ENCODE results near the gene MAN1A2. TPM values are rescaled to one million over a fixed set of nuclear protein-coding genes. Genes with fewer than 3 reads are reported as not detected.

The MAN1A2 gene
- total RNA-seq, 1 donor from 2014 or later, result 32.1 TPM

DNA sequence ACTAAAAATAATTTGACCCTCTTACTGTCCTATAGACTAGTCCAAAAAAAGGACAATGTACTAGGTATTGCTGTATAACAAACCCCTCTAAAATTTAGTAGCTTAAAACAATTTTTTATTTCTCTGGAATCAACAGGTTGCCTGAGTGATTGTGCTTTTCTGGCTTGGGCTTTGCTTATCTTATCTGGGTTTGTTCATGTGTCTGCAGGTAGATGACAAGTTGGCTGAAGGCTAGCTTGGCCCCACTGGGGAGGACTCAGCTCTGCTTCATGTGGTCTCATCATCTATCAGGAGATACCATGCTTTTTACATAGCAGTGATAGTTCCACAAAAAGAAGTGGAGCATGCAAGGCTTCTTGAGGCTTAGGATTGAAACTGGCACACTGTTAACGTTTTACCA is 114.2 kb downstream of the MAN1A2 start:
- DNase-seq (ENCODE audit: extremely low read depth, low read depth, low spot score), result no peak

DNA sequence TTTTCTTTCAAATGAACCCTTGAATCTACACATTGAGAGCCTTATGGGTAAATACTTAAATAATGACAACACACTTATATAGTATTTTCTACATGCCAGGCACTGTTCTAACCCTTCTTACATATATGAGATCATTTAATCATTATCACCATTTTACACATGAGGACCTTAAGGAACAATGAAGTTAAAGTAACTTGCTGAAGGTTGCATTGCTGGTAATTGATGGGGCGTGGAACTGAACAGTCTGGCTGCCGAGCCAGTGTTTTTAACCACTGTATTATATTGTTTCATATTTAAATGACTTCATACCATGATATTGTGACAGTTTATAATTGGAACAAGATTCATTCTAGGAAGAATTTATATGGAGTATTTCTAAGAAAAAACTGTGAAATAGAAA is 126.7 kb downstream of the MAN1A2 start:
- no peak for DNase-seq (ENCODE audit: extremely low read depth, low read depth, low spot score)

DNA sequence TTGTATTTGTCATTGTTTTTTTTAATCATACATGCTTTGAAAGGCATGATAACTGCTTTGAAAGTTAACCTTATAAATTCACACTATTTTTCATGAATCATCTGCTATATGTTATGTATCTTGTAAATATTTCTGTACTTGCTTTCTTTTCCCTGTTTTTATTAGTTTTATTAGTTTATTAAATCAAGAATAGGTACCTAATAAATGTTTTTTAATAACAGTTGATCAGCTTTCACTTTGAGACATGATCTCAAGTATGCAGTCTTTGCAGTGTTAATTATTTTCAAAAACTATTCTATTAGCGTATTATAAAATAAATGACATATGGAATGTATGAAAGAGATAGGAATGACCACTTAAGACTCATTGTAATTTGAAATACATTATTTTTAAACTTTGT is 127.8 kb downstream of the MAN1A2 start:
- no peak for DNase-seq (ENCODE audit: extremely low read depth, low read depth, low spot score)

DNA sequence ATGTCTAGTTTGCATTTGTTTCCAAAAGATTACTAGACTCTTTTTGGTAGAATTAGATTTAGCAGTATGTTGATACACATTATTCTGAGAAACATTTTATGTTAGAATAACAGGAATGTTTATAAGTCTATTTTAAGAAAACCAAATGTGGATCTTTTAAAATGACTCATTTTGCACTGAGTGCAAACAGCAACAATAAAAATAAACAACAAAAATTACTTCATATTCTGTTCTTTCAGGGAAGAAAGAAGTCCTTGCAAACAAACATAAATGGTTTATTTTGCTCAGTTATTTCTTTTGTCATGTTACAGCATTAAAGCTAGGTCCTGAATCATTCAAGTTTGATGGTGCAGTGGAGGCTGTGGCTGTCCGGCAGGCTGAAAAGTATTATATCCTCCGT is 131.8 kb downstream of the MAN1A2 start:
- DNase-seq (ENCODE audit: extremely low read depth, low read depth, low spot score), result no peak

DNA sequence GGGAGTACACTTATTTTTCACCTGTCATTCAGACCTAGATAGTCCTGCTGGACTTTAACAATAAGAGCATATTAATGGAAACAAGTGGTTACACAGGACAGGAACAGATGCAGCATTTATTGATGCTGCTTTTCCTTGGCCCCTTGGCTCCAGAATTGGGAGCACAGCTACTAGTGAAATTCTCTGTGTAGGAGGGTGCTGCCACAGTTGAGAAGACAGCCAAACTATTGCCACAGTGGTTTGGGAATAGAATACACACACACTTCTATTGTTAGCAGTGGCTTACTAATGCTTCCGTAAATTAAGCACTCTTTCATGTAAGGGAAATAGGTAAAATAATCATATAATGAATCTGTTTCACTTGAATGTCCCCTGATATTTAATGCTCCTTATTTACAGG is 133.3 kb downstream of the MAN1A2 start:
- DNase-seq (ENCODE audit: extremely low read depth, low read depth, low spot score), result no peak

DNA sequence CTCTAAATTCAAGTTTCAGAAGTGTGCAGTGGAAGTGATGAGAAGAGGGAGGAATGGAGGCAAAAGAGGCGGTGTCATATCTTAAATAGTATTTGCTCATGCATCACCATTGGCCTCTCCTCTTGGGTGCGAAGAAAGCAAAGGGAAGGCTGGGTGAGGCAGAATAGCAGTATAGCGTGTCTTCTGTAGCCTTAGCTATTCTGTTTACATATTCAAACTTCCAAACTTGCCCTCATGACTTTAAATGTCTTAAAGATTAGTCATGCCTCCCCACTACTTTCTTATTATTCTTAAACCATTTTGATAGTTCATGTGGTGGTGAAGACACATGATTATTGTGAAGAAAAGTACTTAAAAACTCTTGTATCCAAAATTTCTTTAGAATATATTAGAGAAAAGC is 134.0 kb downstream of the MAN1A2 start:
- DNase-seq (ENCODE audit: extremely low read depth, low read depth, low spot score), result no peak

DNA sequence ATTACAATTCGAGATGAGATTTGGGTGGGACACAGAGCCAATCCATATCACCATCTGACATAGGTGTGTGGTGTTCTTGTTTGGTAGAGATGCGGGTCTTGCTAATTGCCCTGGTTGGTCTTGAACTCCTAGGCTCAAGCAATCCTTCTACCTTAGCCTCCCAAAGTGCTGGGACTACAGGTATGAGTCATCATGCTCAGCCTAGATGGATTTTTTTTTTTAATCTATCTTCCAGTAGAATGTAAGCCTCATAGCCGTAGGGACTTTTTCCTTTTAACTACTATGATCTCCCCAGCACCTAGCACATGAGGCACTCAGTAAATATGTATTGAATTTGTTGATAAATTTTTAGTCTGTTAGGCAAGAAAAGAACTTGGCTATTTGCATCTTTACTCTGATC is 144.0 kb downstream of the MAN1A2 start:
- no peak for DNase-seq (ENCODE audit: extremely low read depth, low read depth, low spot score)

DNA sequence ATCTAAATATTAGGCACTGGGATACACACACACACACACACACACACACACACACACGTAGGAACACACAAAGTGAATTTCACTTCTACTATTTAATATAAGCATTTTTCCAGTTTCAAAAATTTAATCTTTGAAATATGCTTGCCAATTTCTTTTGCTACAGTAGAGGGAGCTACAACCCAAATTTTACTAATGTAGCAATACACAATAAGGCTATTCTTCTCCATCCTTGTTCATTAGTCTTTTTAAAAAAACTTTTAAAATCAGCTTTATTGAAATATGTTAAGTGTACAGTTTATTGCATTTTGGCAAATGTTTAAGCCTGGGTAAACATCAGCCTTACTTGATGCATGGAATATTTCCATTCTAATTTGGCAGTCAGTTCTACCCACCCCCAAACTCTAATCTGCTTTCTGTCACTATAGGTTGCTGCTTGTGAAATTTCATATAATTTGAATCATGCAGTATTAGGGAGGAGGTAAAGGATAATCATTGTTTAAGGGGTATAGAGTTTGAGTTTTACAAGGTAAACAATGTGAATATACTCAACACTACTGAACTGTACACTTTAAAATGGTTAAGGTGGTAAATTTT is 145.6 kb downstream of the MAN1A2 start:
- no peak for DNase-seq (ENCODE audit: extremely low read depth, low read depth, low spot score)

DNA sequence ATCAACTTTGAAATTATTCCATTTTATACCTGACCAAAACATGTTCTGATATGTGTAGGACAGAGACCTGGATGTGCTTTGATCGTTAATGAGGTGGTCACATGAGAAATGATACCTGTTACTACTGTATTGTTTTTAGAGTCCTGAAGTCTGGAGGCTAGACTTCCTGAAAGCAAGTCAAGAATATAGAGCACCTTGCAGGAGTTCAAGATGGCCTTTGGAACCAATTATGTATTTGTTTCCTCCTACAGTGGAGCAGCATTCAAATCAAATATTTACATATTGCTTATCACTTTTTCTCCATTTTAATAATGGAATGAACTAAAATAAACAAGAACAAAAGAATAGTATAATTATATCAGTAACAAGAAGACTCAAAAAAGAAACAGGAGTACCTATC is 155.9 kb downstream of the MAN1A2 start:
- no peak for DNase-seq (ENCODE audit: extremely low read depth, low read depth, low spot score)

DNA sequence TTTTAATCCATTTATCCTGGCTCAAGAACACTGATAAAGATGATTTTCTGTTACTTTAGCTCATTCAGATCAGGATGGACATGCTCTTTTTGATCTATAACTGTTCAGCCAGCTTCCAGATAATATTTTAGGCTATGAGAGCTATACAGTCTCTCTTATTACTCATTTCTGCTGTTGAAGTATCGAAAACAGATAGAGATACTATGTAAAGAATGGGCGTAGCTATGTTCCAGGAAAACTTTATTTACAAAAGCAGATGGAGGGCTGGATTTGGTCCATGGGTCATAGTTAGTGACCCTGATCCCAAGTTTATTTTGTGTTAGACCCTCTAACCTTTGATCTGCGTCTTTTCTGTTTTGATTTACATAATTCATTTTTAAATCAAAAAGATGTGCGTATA is 159.8 kb downstream of the MAN1A2 start:
- no peak for DNase-seq (ENCODE audit: extremely low read depth, low read depth, low spot score)

DNA sequence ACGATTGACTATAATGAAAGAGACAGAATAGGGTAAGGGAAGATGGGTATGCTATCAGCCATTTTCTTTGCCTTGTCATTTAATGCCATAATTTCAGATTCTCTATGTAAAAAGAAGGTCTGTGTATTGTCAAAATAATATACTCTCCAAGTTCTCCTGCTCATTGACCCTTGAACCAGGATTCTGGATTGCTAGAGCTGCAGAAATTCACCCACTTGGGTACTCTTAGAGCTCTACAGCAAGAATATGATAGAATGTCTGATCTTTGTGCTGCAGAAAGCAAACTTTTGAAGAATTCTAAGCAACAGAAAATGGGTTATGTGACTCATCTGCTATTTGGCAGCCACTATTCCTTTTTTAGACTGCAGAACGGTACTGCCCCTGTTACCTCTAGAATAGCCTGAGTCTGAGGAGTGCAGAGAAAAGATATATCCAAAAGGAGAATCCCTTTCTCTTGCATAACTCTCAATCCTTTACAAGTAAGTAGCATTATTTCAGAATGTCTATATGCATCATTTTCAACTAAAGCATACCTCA is 160.4 kb downstream of the MAN1A2 start:
- DNase-seq (ENCODE audit: extremely low read depth, low read depth, low spot score), result no peak

DNA sequence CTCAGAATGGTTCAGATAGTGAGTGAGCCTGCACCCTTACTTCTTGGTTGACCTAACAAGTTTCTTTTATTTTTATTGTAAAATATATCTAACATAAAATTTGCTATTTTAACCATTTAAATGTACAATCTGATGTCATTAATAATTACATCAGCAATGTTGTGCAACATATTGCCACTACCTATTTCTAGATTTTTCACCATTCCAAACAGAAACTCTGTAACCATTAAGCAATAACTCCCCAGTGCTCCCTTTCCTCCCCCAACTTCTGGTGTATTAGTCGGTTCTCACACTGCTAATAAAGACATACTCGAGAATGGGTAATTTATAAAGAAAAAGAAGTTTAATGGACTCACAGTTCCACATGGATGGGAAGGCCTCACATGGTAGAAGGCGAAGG is 162.4 kb downstream of the MAN1A2 start:
- no peak for DNase-seq (ENCODE audit: extremely low read depth, low read depth, low spot score)

DNA sequence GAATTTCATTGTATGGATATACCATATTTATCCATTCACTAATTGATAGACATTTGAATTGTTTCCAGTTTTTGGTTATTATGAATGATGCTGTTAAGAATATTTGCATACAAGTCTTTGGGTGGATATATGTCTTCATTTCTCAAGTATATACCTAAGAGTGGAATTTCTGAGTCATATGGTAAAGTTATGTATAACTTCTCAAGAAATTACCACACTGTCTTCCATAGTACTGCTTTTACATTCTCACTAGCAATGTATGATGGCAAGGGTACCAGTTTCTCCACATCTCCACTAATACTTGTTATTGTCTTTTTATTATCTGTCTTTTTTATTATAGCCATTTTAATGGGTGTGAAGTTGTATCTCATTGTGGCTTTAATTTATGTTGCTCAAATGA is 164.0 kb downstream of the MAN1A2 start:
- DNase-seq (ENCODE audit: extremely low read depth, low read depth, low spot score), result no peak

DNA sequence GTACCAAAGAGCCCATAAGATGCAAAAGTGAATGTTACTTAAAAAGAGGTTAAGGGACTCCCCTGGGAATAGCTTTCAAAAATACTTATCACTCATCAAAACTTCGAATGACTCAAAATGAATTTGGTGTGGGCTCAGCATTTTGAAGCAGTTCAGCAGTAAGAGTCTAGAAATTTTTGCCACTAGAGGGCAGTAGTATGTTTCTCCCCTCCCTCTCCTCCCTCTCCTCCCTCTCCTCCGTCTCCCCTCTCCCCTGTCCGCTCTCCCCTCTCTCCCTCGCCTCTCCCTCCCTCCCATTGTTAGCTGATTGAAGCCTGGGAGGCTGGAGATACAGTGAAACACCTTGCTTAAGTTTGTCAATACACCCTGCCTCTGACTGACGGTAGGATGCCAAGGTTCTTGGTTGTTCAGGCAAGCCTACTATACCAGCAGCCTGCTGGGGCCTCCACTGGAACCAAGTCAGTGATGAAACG is 167.8 kb downstream of the MAN1A2 start:
- peak; percentile 31 for DNase-seq (ENCODE audit: extremely low read depth, low read depth, low spot score)

DNA sequence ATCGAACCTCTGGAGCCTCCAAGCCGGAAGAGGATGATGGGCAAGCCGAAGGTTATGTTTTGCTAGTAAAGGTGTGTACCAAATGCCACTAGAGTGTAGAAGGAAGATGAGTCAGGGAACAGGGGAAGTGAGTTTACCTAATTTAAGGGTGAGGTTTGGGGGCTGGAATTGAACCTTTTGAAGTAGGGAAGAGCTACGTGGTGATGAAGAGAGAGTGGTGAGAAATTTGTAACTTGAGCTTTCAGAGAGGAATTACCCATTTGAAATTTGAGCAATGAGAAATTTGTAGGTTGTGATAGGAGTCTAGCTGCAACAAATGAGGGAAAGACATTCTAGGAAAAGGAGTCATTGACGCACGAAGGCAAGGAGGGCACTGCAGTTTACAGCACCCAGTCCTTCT is 168.6 kb downstream of the MAN1A2 start:
- no peak for DNase-seq (ENCODE audit: extremely low read depth, low read depth, low spot score)

DNA sequence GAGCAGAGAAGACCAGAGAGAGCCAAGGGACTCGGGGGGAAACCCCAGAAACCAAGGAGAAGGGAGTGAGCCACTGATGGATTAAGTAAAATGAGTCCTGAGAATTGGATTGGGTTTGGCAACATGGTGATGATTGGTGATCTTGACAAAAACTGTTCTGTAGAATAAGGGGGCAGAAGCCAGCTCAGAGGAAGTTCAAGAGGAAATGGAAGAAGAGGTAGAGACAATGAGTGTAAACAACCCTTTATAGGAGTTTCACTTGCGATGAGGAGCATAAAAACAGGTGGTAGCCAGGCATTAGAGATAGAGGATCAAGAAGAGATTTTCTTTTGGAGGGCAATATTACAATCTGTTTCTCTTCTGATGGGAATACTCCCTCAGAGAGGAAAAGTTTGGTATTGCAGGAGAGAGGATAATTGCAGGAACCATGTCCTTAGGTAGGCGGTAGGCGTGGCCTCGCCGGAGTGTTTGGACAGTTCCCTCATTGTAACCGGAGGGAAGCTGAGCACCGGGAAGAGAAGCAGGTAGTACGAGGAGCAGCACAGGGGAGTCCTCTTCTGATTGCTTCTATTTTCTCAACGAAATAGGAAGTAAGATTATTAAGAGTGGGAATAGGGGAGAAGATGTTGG is 170.2 kb downstream of the MAN1A2 start:
- no peak for DNase-seq (ENCODE audit: extremely low read depth, low read depth, low spot score)

DNA sequence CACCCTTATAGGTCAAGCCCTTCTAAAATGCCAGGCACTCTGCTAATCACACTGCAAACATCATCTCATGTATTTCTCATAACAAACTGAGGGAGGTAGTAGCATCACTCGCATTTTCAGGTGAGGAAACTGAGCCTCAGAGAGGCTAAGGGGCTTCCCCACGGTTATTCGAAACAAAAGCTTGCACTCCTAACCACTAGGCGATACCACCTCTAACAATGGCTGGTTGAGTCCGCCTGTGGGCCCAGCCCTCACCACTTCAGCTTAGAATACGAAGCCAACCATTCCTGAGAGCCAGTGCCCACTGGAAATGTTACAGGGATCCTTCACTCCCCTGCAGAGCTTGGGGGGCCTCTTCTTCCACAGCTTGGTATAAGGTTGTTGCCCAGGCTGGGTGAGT is 173.3 kb downstream of the MAN1A2 start:
- no peak for DNase-seq (ENCODE audit: extremely low read depth, low read depth, low spot score)

DNA sequence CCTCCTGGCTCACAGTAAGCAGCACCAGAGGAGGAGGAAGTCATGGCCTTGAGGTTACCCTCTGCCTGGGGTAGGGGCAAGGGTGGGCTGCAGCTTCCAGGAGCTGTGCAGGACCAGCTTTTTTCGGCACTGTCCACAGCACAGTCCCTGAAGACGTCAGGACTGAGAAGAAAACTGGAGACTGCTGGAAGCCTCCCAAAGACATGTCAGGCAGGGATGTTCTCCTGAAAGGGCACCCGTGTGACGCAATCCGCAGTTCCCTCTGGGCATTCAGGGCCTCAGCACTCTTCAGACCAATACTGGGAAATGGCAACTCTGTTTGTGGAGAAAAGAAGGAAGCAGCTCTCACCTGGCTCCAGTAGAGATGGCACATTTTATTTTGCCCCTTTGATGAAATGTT is 173.8 kb downstream of the MAN1A2 start:
- no peak for DNase-seq (ENCODE audit: extremely low read depth, low read depth, low spot score)

DNA sequence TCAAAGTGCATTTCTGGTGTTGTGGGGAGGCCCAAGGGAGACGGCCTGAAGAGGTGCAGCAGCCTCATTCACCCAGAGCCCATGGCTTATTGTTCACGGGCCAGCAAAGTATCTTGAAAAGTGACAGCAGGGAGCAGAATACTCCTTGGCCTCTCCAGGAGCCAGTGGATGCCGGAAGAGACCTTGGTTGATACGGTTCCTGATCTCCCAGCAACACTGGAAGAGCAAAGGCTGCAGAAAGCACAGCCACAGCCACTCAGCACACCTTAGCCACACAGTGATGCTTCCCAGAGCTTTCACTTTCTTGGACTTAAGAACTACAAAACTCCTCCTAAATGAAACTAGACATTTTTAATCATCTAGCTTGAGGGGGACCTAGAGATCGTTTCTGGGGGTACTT is 174.3 kb downstream of the MAN1A2 start:
- DNase-seq (ENCODE audit: extremely low read depth, low read depth, low spot score), result no peak

DNA sequence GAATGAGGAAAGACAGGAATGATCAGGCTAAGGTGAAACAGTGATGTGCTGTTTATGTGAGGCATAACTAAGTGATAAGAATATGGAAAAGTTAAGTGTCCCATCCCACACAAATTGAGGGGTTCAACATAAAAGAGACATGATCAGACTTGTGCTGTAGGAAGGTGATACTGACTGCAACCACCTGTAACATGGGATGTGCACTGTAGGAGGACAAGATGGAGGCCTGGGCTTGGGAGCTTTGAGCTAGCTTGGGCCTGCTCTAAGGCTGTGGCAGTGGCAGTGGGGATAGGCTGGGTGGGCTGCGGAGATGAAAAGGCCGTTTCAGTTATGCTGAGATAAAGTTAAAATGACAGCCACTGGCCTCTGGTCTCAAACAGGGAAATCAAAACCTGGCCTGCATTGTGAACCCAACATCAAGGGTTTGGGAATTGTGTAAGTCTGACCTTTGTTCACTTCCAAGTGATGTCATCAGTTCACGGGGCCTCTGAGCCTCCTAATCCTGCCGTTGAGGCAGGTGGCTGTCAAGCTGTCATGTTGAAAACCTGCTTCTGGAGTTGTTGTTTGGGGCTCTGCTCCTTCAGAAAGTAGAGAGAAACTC is 177.4 kb downstream of the MAN1A2 start:
- no peak for DNase-seq (ENCODE audit: extremely low read depth, low read depth, low spot score)

DNA sequence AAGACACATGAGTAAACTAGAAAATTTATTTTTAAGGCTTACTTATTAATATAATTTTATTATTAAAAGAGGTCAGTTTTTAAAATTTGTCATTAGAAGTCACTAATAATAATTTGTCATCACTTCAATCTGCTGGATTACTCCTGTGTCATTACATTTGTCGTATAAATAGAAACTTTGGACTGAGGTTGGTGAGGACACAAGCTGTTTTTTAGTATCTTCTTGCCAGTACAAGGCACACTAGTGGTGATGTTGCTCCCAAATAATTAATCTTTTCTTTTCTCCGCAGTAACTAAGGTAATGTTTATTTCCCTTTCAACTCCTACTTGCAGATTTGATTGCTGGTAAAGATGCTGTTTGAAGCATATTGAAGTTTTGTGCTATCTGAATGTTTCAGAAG is 179.2 kb downstream of the MAN1A2 start:
- DNase-seq (ENCODE audit: extremely low read depth, low read depth, low spot score), result no peak

DNA sequence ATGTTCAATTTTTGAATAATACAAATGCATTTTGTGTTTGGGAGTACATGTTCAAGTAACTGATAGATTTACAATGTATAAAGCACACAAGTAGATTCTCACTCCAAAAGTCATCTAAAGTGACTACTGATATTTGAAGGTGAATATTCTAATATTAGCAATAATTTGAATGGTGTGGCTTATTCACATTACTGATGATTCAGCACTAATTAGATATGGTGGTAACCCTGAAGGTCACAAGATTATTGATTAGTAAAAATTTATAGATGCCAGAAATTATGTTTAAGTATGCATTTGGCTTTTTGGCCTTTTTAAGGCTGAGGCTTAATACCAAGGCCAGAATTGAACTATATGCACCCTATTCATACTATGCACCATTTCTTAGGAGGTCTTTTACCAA is 186.2 kb downstream of the MAN1A2 start:
- no peak for DNase-seq (ENCODE audit: extremely low read depth, low read depth, low spot score)

Data from glomerular endothelial cell (primary cell).